SK-N-SH treated with all-trans-retinoic acid at 6 μM for 48 hours (cell line): ENCODE results near the gene SARS1.

Experiments used
- ATAC-seq: fragments of 200-7000 bp; cut with Tn5 transposase; 3 replicates; pipeline ENCODE4 v1.9.1; 2020; ENCODE audit warnings: mild to moderate bottlenecking, moderate library complexity
- ARNTL ChIP-seq: fragments of 450-650 bp; formaldehyde crosslinking; IDR thresholded peaks from 2 replicates; pipeline ENCODE4 v1.5.0; 2020; ENCODE audit warnings: low read depth, mild to moderate bottlenecking, moderate library complexity, borderline replicate concordance
- CSDC2 ChIP-seq: fragments of 250-450 bp; sonication (Bioruptor Pico); IDR thresholded peaks from 2 replicates; pipeline ENCODE4 v1.5.0; 2020; ENCODE audit warnings: mild to moderate bottlenecking, moderate library complexity
- CSRNP3 ChIP-seq: fragments of 250-450 bp; sonication (Bioruptor Pico); IDR thresholded peaks from 2 replicates; pipeline ENCODE4 v1.5.1; 2021; ENCODE audit warnings: mild to moderate bottlenecking, moderate library complexity
- ESRRG ChIP-seq: fragments of 250-450 bp; sonication (Bioruptor Pico); IDR thresholded peaks from 2 replicates; pipeline ENCODE4 v1.6.1; 2021; ENCODE audit warnings: mild to moderate bottlenecking
- GLIS3 ChIP-seq: fragments of 250-450 bp; sonication (Bioruptor Pico); IDR thresholded peaks from 2 replicates; pipeline ENCODE4 v1.5.0; 2020; ENCODE audit warnings: mild to moderate bottlenecking, moderate library complexity
- OSR1 ChIP-seq: fragments of 250-450 bp; sonication (Bioruptor Pico); IDR thresholded peaks from 2 replicates; pipeline ENCODE4 v1.8.0; 2022; ENCODE audit warnings: moderate library complexity, mild to moderate bottlenecking, inconsistent platforms
- PATZ1 ChIP-seq: fragments of 250-450 bp; sonication (Bioruptor Pico); IDR thresholded peaks from 2 replicates; pipeline ENCODE4 v1.8.0; 2020; ENCODE audit warnings: mild to moderate bottlenecking, moderate library complexity, borderline replicate concordance
- POU6F1 ChIP-seq: fragments of 250-450 bp; sonication (Bioruptor Pico); IDR thresholded peaks from 2 replicates; pipeline ENCODE4 v1.8.0; 2021; ENCODE audit warnings: low read depth, mild to moderate bottlenecking, moderate library complexity, borderline replicate concordance
- PPARA ChIP-seq: fragments of 250-450 bp; sonication (Bioruptor Pico); IDR thresholded peaks from 2 replicates; pipeline ENCODE4 v1.5.0; 2020; ENCODE audit warnings: mild to moderate bottlenecking, borderline replicate concordance
- RARB ChIP-seq: fragments of 250-450 bp; sonication (Bioruptor Pico); IDR thresholded peaks from 2 replicates; pipeline ENCODE4 v1.8.0; 2021; ENCODE audit warnings: mild to moderate bottlenecking, moderate library complexity
- SNAI2 ChIP-seq: fragments of 250-450 bp; sonication (Bioruptor Pico); IDR thresholded peaks from 2 replicates; pipeline ENCODE4 v1.5.0; 2020; ENCODE audit warnings: mild to moderate bottlenecking, moderate library complexity
- TCF4 ChIP-seq: fragments of 250-450 bp; sonication (Bioruptor Pico); IDR thresholded peaks from 2 replicates; pipeline ENCODE4 v1.8.0; 2021; ENCODE audit warnings: mild to moderate bottlenecking, moderate library complexity, borderline replicate concordance
- TOX ChIP-seq: fragments of 250-450 bp; sonication (Bioruptor Pico); IDR thresholded peaks from 2 replicates; pipeline ENCODE4 v1.8.0; 2021; ENCODE audit warnings: mild to moderate bottlenecking, moderate library complexity, borderline replicate concordance
- ZFP3 ChIP-seq: fragments of 250-450 bp; sonication (Bioruptor Pico); IDR thresholded peaks from 2 replicates; pipeline ENCODE4 v1.5.0; 2020; ENCODE audit warnings: mild to moderate bottlenecking, moderate library complexity
- ZNF565 ChIP-seq: fragments of 450-650 bp; formaldehyde crosslinking; conservative IDR thresholded peaks from 2 replicates; pipeline ENCODE4 v1.5.0; 2020; ENCODE audit warnings: low read depth, mild to moderate bottlenecking, moderate library complexity
- ZNF70 ChIP-seq: fragments of 450-650 bp; formaldehyde crosslinking; IDR thresholded peaks from 2 replicates; pipeline ENCODE4 v1.5.0; 2020; ENCODE audit warnings: mild to moderate bottlenecking, moderate library complexity
- ZNF8 ChIP-seq: fragments of 450-650 bp; formaldehyde crosslinking; IDR thresholded peaks from 2 replicates; pipeline ENCODE4 v1.5.0; 2020; ENCODE audit warnings: mild to moderate bottlenecking, moderate library complexity
- TF ChIP-seq, protein P1 (sequence below): fragments of 250-450 bp; sonication (Bioruptor Pico); IDR thresholded peaks from 2 replicates; pipeline ENCODE4 v1.5.0; 2020; ENCODE audit warnings: mild to moderate bottlenecking, moderate library complexity
- TF ChIP-seq, protein P2 (sequence below): fragments of 250-450 bp; sonication (Bioruptor Pico); IDR thresholded peaks from 2 replicates; pipeline ENCODE4 v1.5.1; 2020; ENCODE audit warnings: low read depth, mild to moderate bottlenecking, moderate library complexity

Gene SARS1

DNA sequence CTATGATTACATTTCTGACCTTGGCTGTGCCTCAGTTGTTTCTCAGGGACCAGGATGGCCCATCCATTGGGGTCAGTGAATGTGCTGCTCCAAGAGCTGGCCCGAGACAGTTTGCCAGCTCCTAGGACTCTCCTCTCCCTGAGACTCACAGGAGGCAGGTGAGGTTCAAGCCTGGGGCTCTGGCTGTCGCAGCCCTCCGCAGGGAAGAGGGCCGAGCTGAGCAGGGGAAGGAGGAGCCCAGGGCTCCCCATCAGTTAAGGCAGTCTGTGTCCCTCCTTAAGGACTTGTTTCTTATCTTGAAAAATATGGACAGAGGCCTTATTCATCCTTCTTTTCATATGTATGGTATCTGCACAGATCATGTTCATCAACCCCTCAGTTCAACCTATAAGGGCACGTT, 26.6 kb upstream of the SARS1 start (continued):
- TF ChIP-seq, protein P1, sequence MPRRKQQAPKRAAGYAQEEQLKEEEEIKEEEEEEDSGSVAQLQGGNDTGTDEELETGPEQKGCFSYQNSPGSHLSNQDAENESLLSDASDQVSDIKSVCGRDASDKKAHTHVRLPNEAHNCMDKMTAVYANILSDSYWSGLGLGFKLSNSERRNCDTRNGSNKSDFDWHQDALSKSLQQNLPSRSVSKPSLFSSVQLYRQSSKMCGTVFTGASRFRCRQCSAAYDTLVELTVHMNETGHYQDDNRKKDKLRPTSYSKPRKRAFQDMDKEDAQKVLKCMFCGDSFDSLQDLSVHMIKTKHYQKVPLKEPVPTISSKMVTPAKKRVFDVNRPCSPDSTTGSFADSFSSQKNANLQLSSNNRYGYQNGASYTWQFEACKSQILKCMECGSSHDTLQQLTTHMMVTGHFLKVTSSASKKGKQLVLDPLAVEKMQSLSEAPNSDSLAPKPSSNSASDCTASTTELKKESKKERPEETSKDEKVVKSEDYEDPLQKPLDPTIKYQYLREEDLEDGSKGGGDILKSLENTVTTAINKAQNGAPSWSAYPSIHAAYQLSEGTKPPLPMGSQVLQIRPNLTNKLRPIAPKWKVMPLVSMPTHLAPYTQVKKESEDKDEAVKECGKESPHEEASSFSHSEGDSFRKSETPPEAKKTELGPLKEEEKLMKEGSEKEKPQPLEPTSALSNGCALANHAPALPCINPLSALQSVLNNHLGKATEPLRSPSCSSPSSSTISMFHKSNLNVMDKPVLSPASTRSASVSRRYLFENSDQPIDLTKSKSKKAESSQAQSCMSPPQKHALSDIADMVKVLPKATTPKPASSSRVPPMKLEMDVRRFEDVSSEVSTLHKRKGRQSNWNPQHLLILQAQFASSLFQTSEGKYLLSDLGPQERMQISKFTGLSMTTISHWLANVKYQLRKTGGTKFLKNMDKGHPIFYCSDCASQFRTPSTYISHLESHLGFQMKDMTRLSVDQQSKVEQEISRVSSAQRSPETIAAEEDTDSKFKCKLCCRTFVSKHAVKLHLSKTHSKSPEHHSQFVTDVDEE (CRISPR knock-in tag) = no peak
- TF ChIP-seq, all 23 proteins: peak for 0

DNA sequence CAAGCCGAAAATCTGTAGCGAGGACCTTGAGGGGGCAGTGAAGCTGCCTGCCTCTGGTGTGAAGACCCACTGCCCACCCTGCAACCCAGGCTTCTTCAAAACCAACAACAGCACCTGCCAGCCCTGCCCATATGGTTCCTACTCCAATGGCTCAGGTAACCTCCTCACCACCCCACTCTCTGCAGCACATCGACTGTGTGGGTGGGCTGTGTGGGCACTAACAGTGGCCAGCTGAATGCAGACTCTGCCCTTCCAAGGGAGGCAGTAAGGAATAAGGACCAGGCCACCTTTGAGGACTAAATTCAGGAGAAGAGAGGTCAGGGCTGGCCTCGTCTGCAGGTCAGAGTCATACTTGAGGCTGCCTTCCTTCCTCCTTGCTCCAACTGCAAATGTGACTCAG, 25.5 kb upstream of the SARS1 start:
- TF ChIP-seq ESRRG (CRISPR knock-in tag) (no peak), SNAI2 (CRISPR knock-in tag) (no peak), POU6F1 (CRISPR knock-in tag) (no peak)
- TF ChIP-seq, all 23 proteins: peak for 0
- no peak for ATAC-seq

DNA sequence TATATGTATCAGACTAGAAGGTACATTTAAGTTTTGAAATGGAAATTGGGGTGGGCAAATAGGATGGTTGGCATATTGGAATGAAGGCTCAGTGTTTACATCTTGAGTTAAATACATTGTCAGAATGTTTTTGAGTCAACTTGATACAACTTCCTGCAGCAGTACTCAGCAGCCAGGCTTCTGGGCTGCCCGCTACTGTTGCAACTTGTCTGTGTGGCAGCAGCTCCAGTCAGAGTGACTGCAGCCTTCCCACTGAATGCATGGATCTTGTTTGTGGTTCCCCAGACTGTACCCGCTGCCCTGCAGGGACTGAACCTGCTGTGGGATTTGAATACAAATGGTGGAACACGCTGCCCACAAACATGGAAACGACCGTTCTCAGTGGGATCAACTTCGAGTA, 24.9 kb upstream of the SARS1 start:
- TF ChIP-seq ZNF565 (CRISPR knock-in tag) = no peak
- no peak for TF ChIP-seq PPARA
- no peak for TF ChIP-seq CSRNP3 (CRISPR knock-in tag)
- TF ChIP-seq TOX (CRISPR knock-in tag) = no peak
- no peak for TF ChIP-seq PATZ1 (CRISPR knock-in tag)
- TF ChIP-seq ZFP3 = no peak
- no peak for TF ChIP-seq SNAI2 (CRISPR knock-in tag)
- TF ChIP-seq, protein P2, sequence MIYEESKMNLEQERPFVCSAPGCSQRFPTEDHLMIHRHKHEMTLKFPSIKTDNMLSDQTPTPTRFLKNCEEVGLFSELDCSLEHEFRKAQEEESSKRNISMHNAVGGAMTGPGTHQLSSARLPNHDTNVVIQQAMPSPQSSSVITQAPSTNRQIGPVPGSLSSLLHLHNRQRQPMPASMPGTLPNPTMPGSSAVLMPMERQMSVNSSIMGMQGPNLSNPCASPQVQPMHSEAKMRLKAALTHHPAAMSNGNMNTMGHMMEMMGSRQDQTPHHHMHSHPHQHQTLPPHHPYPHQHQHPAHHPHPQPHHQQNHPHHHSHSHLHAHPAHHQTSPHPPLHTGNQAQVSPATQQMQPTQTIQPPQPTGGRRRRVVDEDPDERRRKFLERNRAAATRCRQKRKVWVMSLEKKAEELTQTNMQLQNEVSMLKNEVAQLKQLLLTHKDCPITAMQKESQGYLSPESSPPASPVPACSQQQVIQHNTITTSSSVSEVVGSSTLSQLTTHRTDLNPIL (CRISPR knock-in tag) = no peak
- no peak for TF ChIP-seq ARNTL
- no peak for TF ChIP-seq GLIS3 (CRISPR knock-in tag)
- no peak for TF ChIP-seq TCF4 (CRISPR knock-in tag)
- TF ChIP-seq ZNF8 (CRISPR knock-in tag) = no peak
- TF ChIP-seq POU6F1 (CRISPR knock-in tag) = no peak
- no peak for TF ChIP-seq OSR1 (CRISPR knock-in tag)
- no peak for TF ChIP-seq RARB
- TF ChIP-seq ESRRG (CRISPR knock-in tag) = no peak
- no peak for TF ChIP-seq CSDC2 (CRISPR knock-in tag)
- TF ChIP-seq, protein P1 (CRISPR knock-in tag) = no peak
- no peak for TF ChIP-seq ZNF70 (CRISPR knock-in tag)
- TF ChIP-seq, all 23 proteins: peak for 0
- ATAC-seq = no peak
